OCI-LY3 (cell line): ENCODE results near the gene CIITA.

Source experiments
- EZH2phosphoT487 ChIP-seq: fragments of 200-600 bp; shearing (Covaris generic); IDR thresholded peaks from 2 replicates; pipeline ENCODE4 v1.6.1; 2018; ENCODE audit warnings: antibody characterized with exemption, mixed run types, low read depth
- TF ChIP-seq, protein P1 (sequence below): fragments of 200-600, 300-600 bp; sonication (generic); IDR thresholded peaks from 2 replicates; pipeline ENCODE4 v1.5.1; 2014; ENCODE audit warnings: antibody characterized with exemption, low read length, low read depth

DNA sequence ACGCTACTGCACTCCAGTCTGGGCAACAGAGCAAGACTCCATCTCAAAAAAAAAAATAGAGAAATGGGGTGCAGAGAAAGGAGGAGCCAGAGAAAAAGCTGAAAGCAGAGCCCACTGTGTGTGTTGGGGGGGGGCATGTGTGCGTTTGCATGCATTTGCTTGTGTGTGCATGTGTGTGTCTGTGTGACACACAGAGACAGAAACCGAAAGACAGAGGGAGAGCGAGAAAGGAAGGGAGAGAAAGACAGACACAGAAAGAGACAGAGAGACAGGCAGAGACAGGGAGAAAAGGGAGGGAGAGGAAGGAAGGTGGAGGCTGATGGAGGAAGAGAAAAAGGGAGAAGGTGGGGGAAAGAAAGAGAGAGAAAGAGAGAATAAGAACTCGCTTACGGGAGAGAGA lies 9.8 kb upstream of the CIITA start:
- TF ChIP-seq, protein P1, sequence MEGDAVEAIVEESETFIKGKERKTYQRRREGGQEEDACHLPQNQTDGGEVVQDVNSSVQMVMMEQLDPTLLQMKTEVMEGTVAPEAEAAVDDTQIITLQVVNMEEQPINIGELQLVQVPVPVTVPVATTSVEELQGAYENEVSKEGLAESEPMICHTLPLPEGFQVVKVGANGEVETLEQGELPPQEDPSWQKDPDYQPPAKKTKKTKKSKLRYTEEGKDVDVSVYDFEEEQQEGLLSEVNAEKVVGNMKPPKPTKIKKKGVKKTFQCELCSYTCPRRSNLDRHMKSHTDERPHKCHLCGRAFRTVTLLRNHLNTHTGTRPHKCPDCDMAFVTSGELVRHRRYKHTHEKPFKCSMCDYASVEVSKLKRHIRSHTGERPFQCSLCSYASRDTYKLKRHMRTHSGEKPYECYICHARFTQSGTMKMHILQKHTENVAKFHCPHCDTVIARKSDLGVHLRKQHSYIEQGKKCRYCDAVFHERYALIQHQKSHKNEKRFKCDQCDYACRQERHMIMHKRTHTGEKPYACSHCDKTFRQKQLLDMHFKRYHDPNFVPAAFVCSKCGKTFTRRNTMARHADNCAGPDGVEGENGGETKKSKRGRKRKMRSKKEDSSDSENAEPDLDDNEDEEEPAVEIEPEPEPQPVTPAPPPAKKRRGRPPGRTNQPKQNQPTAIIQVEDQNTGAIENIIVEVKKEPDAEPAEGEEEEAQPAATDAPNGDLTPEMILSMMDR = no peak
- TF ChIP-seq EZH2phosphoT487 = no peak
